HuH-7 (cell line): ENCODE data around the gene DNASE2B.

Experiments used
- DNase-seq: peaks from one replicate; pipeline ENCODE4 v3.0.0; 2011; ENCODE audit warnings: low spot score

The DNASE2B gene

DNA sequence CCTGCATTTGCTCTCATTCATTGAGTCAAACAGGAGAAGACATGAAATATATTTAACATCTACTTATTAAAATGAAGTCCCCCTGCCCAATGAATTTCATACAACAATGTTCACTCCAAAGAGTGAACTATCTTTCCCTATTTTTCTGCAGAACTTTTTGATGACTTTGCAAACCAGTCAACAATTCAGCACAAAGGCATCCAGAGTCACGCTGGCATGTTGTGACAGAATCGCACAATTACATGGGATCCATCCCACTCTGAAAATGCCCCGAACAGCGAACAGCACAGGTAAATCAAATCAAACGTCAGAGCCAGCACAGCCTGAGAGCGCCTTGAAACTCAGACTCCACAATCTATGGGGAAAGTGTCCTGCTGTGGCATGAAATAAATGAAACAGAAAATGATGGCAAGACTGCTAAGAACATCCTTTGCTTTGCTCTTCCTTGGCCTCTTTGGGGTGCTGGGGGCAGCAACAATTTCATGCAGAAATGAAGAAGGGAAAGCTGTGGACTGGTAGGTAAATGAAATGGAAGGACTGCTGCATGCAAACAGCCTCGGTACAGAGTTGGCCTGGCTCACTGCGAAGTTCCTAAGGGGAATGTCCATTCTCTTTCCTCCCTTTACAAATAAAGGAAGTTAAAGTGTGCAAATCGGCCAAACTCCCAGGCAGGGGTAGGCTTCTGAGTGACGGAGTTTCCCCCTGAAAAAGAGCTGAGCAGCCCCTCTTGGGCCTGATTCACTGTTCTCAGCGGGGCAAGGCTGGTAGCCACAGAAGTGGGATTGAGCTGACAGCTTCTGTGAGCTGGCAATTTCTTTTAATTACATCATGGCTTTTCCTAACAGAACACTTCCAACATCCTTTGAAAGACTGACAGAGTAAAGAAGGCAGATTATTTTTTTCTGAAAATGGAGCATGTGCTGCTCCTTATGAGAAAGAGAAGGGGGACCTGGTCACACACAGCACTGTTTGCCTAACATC is at the start of gene DNASE2B:
Gene DNASE2B (plus strand): TSS at position 310 of the 981 bp plus-strand sequence. CDS start 81 bp downstream, at position 391.
- DNase-seq: no peak

- DNase-seq: no peak
Observed at GRCh38 chr1:84348759-84349158, 49.5 kb upstream of the DNASE2B start.

DNA sequence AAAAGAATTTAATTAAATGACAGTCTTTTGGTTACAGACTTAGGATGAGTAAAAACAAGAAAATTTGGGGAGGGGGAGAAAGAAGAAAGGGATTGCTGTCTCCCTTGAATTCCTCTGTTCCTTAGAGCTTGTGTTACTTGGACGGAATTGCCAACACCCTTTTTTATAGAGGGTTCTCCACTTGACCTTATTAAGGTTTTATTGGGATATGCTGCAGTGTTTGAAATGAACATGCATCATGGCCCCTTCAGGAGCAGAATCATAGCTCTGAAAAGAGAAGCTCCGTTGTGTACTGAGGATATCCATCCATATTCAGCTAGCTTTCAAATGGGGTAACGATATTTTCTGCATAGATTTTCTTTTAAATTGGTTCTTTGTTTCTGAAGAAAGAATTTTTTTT is 48.2 kb upstream of the DNASE2B start:
- DNase-seq: no peak

GRCh38 chr1:84350550-84350949 is 47.7 kb upstream of the DNASE2B start:
- DNase-seq: peak; percentile 26

DNA sequence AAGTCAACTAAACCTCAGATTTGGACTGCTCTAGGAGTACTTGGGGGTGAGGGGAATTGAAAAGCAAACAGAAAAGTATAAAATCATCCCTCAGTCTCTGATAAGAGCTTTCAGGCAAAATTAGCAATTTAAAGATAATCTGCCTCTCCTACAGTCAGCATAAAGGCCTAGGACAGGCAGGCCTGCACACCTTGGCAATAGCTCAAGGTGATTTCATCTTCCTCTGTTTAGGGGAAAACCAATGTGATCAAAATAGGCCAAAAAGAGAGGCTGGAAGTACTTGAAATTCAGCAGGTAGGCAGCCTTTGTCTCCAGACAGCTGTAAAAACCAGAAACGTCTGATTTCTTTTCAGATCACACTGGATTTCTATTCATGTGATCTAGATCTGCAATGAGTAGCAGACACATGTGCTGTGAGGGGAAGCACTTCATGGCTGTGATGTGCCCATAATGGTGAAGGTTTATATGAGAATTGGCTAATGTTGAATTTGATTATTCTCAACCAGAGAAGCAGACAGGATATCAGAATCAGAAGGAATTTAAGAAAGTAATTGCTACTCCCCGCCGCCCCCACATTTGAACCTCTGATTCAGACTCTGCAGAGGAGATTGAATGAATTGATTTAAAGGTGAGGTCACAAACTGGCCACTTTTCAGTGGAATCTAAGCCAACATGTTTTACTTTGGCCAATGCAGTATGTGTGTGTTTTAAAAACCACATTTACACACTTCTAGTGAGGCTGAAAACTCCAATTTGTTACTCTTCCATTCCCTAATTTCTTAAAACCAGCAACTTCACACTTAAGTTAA is 45.8 kb upstream of the DNASE2B start:
- DNase-seq: no peak

DNA sequence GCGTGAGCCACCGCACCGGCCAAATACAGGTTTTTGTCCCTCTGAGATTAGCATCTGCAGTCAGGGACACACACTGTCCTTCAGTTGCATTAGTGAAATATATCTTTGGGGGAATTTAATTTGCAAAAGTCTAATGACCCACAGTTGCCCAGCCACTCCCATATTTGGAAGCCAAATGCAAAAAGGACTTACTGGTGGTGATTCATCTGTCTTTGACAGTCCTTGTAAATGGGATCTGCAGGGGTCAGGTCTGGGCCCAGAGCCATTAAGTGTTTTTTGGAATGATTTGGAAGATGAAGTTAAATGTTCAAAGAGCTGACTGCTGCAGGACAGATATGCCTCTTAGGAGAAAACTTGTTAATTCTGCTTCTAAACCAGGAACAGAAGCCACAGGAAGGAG is 44.6 kb upstream of the DNASE2B start:
- no peak for DNase-seq

- DNase-seq: no peak
Observed at GRCh38 chr1:84355556-84355955, 42.7 kb upstream of the DNASE2B start.

DNA sequence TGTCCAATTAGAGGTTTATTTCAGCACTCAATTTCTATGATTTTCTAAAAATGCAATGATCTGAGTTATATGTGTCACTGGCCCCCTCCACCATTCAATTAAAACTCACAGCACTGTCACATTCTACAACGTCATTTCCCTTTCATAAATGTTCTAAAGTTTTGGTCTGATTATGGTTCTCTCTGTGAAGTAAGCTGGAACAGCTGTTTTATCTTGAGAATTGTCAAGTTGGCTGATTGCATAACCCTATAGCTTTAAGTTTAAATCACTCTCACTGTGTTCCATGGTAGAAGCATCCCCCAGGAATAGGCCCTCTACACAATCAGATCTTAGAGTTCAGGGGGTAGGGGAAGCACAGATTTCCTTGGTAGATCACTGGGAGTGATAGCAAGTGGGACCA is 41.4 kb upstream of the DNASE2B start:
- no peak for DNase-seq

GRCh38 chr1:84358695-84359094 is 39.6 kb upstream of the DNASE2B start:
- no peak for DNase-seq

- DNase-seq: no peak
Observed at GRCh38 chr1:84360316-84360715, 38.0 kb upstream of the DNASE2B start.

GRCh38 chr1:84361796-84362195 is 36.5 kb upstream of the DNASE2B start:
- DNase-seq: no peak

- no peak for DNase-seq
Observed at GRCh38 chr1:84363019-84363418, 35.3 kb upstream of the DNASE2B start.

GRCh38 chr1:84363622-84364021 is 34.7 kb upstream of the DNASE2B start:
- DNase-seq: no peak

DNA sequence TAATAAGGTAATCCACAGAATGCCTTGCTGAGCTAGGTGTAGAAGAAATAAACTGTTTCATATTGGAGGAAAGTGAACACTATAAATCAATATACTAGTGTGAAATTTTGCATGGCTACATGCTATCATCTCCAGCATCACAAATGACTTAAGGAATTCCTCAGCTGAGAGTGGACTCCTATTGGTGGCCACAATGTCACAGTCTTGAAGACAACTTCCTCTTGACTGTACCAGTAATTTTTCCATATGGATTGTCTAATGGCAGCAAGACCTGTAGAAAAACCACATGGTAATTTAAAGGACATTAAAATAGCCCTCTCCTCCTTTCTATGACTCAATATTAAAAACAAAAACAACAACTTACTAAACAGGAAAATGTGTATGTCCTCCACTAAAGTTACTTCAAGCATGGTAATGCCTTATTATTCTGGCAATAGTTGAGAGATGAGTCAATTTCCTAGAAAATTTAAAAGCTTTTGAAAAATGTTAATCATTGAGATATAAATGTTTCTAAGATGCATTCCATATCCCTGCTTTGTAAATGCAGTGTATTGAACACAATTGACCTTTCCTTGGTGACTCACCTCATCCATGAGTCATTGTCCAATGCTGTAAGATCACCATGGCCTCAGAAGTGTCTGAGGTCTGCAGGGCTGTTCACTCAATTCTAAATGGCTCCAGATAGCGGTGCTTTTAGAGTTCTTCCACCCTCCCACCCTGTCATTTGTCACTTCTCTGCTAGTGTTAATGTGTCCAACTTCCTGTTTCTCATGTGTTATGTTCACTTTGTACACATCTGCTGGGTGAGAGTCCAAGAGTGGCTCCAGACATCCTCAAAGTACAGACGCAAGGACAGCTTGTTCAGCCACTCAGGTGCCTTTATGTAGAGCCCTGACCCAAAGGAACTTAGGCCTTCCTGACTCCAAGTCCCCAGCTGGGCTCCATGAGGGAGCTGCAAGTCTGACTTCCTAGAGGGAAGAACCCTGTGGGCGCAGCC is 32.8 kb upstream of the DNASE2B start:
- no peak for DNase-seq

DNA sequence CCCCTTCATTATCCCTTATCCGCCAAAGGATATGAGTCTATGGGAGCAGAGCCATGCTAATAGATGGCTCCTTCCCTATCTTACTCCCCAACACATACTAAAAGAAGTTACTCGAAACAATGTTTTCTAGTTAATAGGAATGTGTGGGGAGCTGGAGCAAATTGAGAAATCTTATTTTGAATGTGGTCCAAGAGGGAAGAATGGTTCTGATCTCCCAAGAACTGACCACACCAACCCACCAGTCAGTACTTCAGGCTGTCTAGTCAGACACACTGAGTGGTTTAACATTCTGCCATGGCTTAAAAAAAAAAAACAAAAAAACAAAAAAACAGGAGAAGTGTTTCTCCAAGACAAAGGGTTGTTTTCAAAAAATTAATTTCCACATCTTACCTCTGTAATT is 31.5 kb upstream of the DNASE2B start:
- no peak for DNase-seq

DNA sequence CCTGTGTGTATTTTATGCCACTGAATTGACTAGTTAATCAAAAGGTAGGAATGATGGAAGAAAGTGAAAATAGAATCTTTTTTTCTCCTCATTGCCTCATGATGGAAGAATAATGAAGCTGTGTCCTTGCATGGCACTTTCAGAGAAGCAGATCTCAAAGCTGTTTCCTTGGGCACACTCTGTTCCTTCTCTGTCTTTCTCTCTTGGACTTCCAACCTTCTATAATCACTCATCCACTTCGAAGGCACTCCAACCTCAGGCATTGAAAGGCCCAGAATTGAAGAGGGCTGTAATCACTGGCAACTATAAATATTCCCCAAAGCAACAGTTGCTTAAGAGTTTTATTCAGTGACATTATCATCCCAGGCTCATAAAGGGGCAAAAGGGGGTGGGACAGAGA is 31.1 kb upstream of the DNASE2B start:
- DNase-seq: no peak

DNA sequence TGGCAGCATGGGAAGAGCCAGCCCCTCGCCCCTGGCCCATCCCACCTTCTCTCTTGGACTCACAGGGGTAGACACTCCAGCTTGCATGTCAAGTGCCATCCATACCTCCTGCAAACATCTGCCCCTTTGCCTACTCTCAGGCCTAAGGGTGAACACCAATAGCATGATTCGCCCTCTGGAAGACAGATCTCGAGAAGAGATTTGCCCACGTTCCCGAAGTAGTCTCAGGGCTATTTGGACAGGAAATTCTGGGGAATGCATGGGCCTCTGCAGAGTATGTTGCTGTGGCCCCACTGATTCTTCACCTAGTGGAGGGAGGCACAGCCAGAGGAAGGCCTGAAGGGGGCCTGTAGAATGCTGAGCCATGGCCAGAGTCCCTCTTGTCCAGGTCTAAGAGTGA is 29.8 kb upstream of the DNASE2B start:
- DNase-seq: no peak

DNA sequence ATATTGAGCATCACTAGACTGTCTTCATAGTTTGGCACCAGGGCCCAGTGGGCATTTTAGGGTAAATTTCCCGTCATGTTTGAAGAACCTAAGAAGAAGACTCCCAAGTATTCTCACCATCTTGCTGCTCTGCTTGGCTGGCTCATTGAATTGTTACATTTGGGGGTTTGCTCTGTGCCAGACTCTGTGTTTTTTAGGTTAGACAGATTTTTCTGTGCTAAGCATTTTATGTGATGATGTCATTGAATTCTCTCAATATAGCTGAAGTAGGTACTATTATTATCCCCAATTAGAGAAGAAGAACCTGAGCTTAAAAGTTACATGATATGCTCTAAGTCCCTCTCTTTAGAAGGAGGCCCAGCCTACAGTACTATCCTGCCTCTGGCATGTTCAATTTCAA is 28.0 kb upstream of the DNASE2B start:
- DNase-seq: no peak

DNA sequence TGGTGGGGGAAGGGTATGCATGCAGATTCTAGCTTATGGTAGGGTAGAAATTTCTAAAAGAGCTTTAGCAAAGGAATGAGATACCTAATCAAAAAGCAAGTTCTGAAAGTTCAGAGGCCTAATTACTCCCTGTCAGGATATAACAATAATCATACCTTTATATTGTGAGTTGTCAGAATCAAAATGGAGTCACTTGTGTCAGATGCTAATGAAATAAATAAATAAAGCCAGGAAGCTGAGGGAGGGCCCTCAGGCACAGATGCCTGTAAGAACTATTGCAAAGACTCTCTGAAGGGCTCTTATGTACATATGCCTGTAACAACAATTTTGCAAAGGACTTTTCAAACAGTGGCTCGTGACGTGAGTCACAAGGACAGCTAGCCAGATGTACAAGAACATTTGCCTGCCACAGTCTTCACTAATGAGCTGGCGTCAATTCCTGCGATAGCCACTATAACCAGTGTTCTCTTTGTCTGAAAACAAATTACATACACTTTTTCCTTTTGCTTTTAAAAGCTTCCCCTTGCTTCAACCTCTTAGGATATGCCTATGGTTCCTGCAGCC is 27.4 kb upstream of the DNASE2B start:
- no peak for DNase-seq

- DNase-seq: no peak
Observed at GRCh38 chr1:84373436-84374141, 24.7 kb upstream of the DNASE2B start.
